ENCODE measurements around the gene KCNAB1.
"Not testable (repeated sequence)": the region's sequence is repeated elsewhere in the genome, so short reads cannot be mapped to it uniquely, and the experiment has no call there.

KCNAB1 gene

GRCh38 chr3:156569881-156570280 lies 449.5 kb downstream of the KCNAB1 start:
- DNase-seq (ENCODE audit: low read depth, low spot score), result not testable (repeated sequence)

DNA sequence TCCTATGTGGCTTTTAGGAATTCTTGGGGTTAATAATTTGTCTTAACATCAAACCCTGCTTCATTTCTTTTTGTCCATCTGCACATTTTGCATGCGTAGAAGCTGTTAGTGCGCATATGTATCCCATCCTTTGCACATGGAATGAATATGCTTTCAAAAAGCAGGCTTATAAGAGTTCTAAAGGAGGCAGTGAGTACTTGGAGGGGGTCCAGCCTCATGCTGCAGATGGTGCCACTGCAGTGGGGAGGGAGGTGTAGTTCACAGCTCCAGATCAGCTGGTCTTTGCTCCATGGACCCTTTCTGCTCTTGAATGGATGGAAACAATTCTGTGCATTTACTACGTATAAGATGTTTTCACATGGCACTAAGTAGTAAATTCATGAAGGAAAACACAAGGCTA lies 455.3 kb downstream of the KCNAB1 start:
- DNase-seq (ENCODE audit: low read depth, low spot score), result no peak

GRCh38 chr3:156576051-156576450 lies 455.7 kb downstream of the KCNAB1 start:
- no peak for DNase-seq (ENCODE audit: low read depth, low spot score)

DNA sequence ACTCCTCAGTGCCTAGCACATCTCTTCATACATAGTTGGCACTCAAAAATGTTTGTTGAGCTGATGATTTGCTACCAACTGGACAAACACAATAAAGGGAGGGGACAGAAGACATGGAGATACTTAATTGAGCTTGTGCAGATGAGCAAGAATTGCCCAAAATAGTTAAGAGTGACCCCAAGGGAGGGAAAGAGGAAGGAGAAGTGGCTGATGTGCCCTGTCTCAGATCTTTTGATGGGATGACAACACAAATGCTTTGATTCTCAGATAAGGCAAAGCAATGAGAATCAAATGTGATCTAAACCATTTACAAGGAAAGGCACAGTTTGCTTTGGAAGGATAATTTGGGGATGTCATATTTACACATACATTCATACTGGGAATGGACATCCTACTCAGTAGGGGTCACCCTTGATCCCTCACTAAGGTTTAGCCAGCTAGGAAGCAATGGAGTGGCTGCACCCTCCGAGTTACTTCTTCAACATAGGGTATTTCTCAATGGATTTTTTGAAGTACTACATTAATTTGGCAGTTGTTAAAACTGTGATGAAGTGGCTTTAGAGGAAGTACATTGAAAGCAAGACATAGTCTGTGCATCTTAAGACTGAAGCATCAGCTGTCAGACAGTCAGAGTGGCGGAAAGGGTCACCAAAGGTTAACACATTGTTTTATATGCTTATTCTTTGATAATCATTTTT lies 456.4 kb downstream of the KCNAB1 start:
- no peak for DNase-seq (ENCODE audit: low read depth, low spot score)

DNA sequence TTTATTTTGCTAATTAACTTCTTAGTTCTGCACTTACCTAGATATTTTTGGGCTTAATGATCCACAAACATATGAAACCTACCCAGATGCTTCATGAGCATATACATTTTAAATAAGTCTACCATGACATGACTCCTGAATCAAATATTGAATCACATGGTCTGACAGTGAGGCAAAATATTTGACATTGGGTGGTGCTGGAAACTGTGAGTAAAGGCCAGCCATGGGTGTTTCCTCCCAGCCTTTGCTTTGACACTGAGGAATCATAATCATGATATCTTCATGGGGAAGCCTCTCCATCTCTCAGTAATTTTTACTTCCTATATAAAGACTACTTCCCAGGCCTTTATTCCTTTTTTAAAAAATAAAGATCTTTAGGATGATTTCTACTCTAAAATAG lies 457.4 kb downstream of the KCNAB1 start:
- DNase-seq (ENCODE audit: low read depth, low spot score), result no peak

DNA sequence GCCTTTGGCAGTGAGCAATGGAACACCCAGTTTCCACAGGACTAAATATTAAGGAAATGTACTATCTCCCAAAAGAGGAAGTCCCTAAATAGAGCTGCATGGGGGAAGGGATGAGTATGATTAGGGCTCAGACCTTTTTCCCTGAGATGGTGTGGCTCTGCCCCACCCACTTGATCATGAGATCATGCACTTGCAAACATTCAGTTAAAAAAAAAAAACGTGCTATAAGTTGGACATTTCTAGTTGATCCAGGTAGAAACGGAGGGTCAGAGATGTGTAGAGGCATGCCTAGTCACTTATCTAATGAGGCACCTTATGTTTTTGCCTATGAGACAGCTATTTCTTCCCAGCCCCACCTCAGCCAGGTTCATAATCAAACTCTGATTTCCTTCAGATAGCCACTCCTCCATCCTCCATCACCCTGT lies 459.1 kb downstream of the KCNAB1 start:
- DNase-seq (ENCODE audit: low read depth, low spot score), result no peak

GRCh38 chr3:156581033-156581432 lies 460.7 kb downstream of the KCNAB1 start:
- DNase-seq (ENCODE audit: low read depth, low spot score), result no peak

GRCh38 chr3:156581954-156582353 lies 461.6 kb downstream of the KCNAB1 start:
- DNase-seq (ENCODE audit: low read depth, low spot score), result no peak

- no peak for DNase-seq (ENCODE audit: low read depth, low spot score)
Measured at GRCh38 chr3:156582532-156583183, 462.3 kb downstream of the KCNAB1 start.

GRCh38 chr3:156583469-156583868 lies 463.1 kb downstream of the KCNAB1 start:
- DNase-seq (ENCODE audit: low read depth, low spot score), result no peak

DNA sequence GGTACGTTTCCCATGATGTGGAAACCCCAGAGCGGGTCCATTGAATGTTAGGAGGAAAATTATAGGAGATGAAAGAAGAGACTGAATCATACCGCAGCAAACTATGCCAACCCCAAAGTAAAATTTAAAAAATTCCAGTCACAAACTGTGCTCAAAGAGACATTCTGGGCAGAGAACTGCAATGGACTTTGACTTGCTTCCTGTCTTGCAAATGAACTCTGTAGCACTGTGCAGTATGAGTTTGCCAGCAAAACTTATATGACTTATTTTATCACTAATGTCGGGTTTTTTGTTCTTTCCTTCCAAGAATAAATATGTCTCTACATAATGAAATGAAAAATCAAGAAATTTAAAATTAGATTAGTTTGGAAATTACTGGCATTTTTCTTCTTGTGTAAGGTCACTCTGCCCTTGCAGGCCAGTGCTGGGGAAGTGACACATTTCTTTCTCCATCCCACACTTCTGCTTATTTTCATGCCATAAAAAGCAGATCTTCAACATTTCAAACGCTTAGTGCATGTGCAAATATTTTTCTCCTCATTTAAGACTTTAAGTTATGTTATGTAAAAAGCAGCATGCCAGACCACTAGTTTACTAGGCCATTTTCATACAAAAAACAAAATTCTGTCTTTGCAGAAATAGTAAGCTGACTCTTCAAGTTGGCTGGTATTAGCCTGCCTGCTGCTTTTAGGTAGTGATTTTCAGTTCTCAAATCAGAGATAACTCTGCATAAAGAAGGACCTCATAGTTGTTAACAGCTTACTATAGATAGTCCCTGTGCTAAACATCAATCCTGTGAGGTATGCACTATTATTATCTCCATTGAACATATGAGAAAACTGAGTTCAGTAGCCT lies 466.8 kb downstream of the KCNAB1 start:
- no peak for DNase-seq (ENCODE audit: low read depth, low spot score)

DNA sequence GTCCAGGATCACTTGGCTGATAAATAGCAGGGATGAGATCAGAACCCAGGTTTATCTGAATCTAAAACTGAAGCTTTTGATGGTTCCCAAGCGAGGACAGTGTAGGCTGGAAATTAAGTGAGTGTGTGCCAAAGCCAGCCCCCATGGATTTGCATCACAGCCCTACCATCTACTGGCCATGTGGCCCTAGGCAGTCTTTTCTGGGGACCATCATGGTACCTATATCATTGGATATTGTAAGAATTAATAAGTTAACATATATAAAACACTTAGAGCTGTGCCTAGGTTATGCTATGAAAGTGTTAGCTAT lies 467.3 kb downstream of the KCNAB1 start:
- no peak for DNase-seq (ENCODE audit: low read depth, low spot score)

All from astrocyte of the hippocampus (primary cell).